GM12878 (cell line): ENCODE results near the gene CAND1. TPM values are rescaled to one million over a fixed set of nuclear protein-coding genes. Genes with fewer than 3 reads are reported as not detected.

Experiments
- ATAC-seq: fragments of 200-7000 bp; cut with Tn5 transposase; 3 replicates; pipeline ENCODE4 v1.9.1; 2020; ENCODE audit warnings: mild to moderate bottlenecking, moderate library complexity
- BruUV-seq: library from RNA; stranded (reverse); fragments of 400-500 nt; replicated peaks from 2 replicates; lab custom pipeline; 2021; lab: Mats Ljungman, UMichigan
- CTCF ChIA-PET: fragments of 300-600 bp; sonication (Branson Sonifier 250); formaldehyde crosslinking; extraction: SDS; loops from one replicate; lab custom pipeline; 2021; ENCODE audit warnings: inconsistent platforms; lab: Yijun Ruan, JAX
- POLR2A ChIA-PET: fragments of 350-600 bp; formaldehyde crosslinking; extraction: SDS; loops from one replicate; lab custom pipeline; 2021; ENCODE audit warnings: inconsistent platforms; lab: Charles Lee
- RAD21 ChIA-PET: fragments of 300-600 bp; sonication (Branson Sonifier 250); formaldehyde crosslinking; loops from one replicate; lab custom pipeline; 2023; ENCODE audit warnings: antibody characterized with exemption; ENCODE audit not compliant: unreplicated experiment; lab: Charles Lee
- SMC1A ChIA-PET: fragments of 300-600 bp; sonication (Branson Sonifier 250); formaldehyde crosslinking; loops from one replicate; lab custom pipeline; 2023; ENCODE audit not compliant: unreplicated experiment, uncharacterized antibody; lab: Charles Lee
- DNase-seq: peaks from one replicate; pipeline ENCODE4 v3.0.0-alpha.2; 2011; ENCODE audit warnings: low read depth, low spot score
- FAIRE-seq: peaks from 3 replicates; lab custom pipeline; 2011; peaks lifted over from hg19 to GRCh38; lab: Jason Lieb, UNC
- H2AFZ ChIP-seq: 2 replicates; pipeline ENCODE4 v1.6.0; 2011; ENCODE audit warnings: low read depth, low read length, control low read depth; ENCODE audit not compliant: control insufficient read depth
- H3K27ac ChIP-seq: 2 replicates; pipeline ENCODE4 v1.5.1; 2011; ENCODE audit warnings: control low read depth; ENCODE audit not compliant: control insufficient read depth, insufficient read depth
- H3K27me3 ChIP-seq, 2 experiments: replicated peaks in 1 of 2; 2 replicates each; pipeline versions ENCODE4 v1.6.0 to v1.6.1; 2011; ENCODE audit warnings: low read length in 1 of 2; ENCODE audit not compliant: control insufficient read depth in 2 of 2, insufficient read depth in 2 of 2
- H3K36me3 ChIP-seq, 2 experiments: 2 replicates each; pipeline ENCODE4 v1.5.1; 2011; ENCODE audit warnings: low read length in 1 of 2; ENCODE audit not compliant: control insufficient read depth in 2 of 2, insufficient read depth in 2 of 2
- H3K4me1 ChIP-seq: 2 replicates; pipeline ENCODE4 v1.6.1; 2011; ENCODE audit warnings: mild to moderate bottlenecking, low read length, moderate library complexity, mixed read lengths; ENCODE audit not compliant: control insufficient read depth, insufficient read depth
- H3K4me2 ChIP-seq: 2 replicates; pipeline ENCODE4 v1.6.0; 2011; ENCODE audit warnings: control low read depth; ENCODE audit not compliant: control insufficient read depth, insufficient read depth
- H3K4me3 ChIP-seq: fragments of 200-600 bp; sonication (generic); 2 replicates; pipeline ENCODE4 v1.5.1; 2016
- H3K79me2 ChIP-seq: 2 replicates; pipeline ENCODE4 v1.6.0; 2011; ENCODE audit warnings: low read length; ENCODE audit not compliant: control insufficient read depth, insufficient read depth
- H3K9ac ChIP-seq: 2 replicates; pipeline ENCODE4 v1.8.0; 2011; ENCODE audit warnings: low read length, control low read depth, mixed read lengths; ENCODE audit not compliant: control insufficient read depth, insufficient read depth
- H3K9me3 ChIP-seq: replicated peaks from 3 replicates; pipeline ENCODE4 v1.5.1; 2011; ENCODE audit warnings: mild to moderate bottlenecking, low read length; ENCODE audit not compliant: control insufficient read depth, insufficient read depth
- H4K20me1 ChIP-seq: 2 replicates; pipeline ENCODE4 v1.6.0; 2011; ENCODE audit not compliant: control insufficient read depth, insufficient read depth
- DPF2 ChIP-seq: fragments of 450-650 bp; IDR thresholded peaks from 2 replicates; pipeline ENCODE4 v1.6.1; 2017; ENCODE audit warnings: mild to moderate bottlenecking
- EP300 ChIP-seq, 2 experiments: fragments of 150-350 bp in 1 of 2; IDR thresholded peaks; 2 replicates each; pipeline ENCODE4 v1.6.1; 2011 to 2012; ENCODE audit warnings: low read depth in 2 of 2, low read length in 2 of 2, borderline replicate concordance in 1 of 2, improper control_type of control experiment in 1 of 2, inconsistent platforms in 1 of 2; ENCODE audit not compliant: control insufficient read depth in 1 of 2
- FOXM1 ChIP-seq: IDR thresholded peaks from 2 replicates; pipeline ENCODE4 v1.6.1; 2012; ENCODE audit warnings: low read depth, mild to moderate bottlenecking, inconsistent platforms, low read length, moderate library complexity
- IKZF1 ChIP-seq: fragments of 450-650 bp; conservative IDR thresholded peaks from 2 replicates; pipeline ENCODE4 v1.6.1; 2017; ENCODE audit warnings: antibody characterized with exemption, mild to moderate bottlenecking
- MLLT1 ChIP-seq: fragments of 450-650 bp; IDR thresholded peaks from 2 replicates; pipeline ENCODE4 v1.6.1; 2016; ENCODE audit warnings: mild to moderate bottlenecking
- NBN ChIP-seq: fragments of 450-650 bp; IDR thresholded peaks from 2 replicates; pipeline ENCODE4 v1.6.1; 2016
- WGBS: methylation state at CpG from one replicate; pipeline ENCODE4 v1.1.6; 2016; ENCODE audit warnings: low lambda C conversion rate; ENCODE audit not compliant: insufficient replicate concordance, insufficient coverage; ENCODE audit errors: missing lambda C conversion rate; 5-methylcytosine and 5-hydroxymethylcytosine counted together
- in situ Hi-C: fragments of 300-500 bp; cut with MboI; formaldehyde crosslinking; loops from 9 replicates; pipeline ENCODE4 v1.14.3; 2018; ENCODE audit warnings: mixed read lengths
- intact Hi-C: fragments of 100-400 bp; cut with micrococcal nuclease; formaldehyde crosslinking; loops from one replicate; pipeline ENCODE4 v1.14.2; 2022; ENCODE audit not compliant: unreplicated experiment
- polyA plus RNA-seq, 11 experiments: library from polyadenylated mRNA; depleted of rRNA in 4 of 11; unstranded in 6 of 11; stranded (reverse) in 5 of 11; fragments of >200 nt; fragmentation: Nextera tagmentation in 4 of 11; fragmentation: Illumina TruSeq in 1 of 11; extraction: Ambion mirVana in 4 of 11; extraction: Trizol in 1 of 11; gene quantifications; 1 replicate in 1 of 11; 2 replicates in 10 of 11; pipeline versions ENCODE4 v1.2.1 to v1.2.3, GENCODE V29; 2011 to 2016; ENCODE audit warnings: inconsistent platforms in 2 of 11, missing spikeins in 2 of 11, low read depth in 1 of 11
- total RNA-seq, 4 experiments: library from RNA; depleted of rRNA in 3 of 4; stranded (reverse); fragments of >200 nt in 3 of 4; fragmentation: Illumina TruSeq in 1 of 4; extraction: Trizol in 1 of 4; gene quantifications; 2 replicates each; pipeline versions ENCODE4 v1.2.1 to v1.2.3, GENCODE V29; 2013 to 2021

The CAND1 gene
- total and polyA plus RNA-seq, 10 of the 15 experiments (the other 5 are each of a cell fraction or from before 2014, with no cell fraction given): 34.5 to 213 (median 96.0) TPM

GRCh38 chr12:67237231-67237630 lies 31.9 kb upstream of the CAND1 start (continued):
- no peak for TF ChIP-seq MLLT1
- no peak for TF ChIP-seq FOXM1
- no peak for TF ChIP-seq DPF2
- TF ChIP-seq, all 136 proteins: peak for 0

- no peak overlapping the region for H2AFZ ChIP-seq
- SMC1A ChIA-PET: interaction anchor here (0.7 to 1.8 kb wide), 3 partner anchors 12 to 75 kb away, joined by 3 to 5 read pairs (median 3); no protein-coding TSS in a partner anchor
- DNase-seq (no peak), ATAC-seq (no peak), FAIRE-seq (no peak)
- no peak overlapping the region for H3K4me2 ChIP-seq
- no peak overlapping the region for H3K9ac ChIP-seq
- no peak overlapping the region for H3K4me3 ChIP-seq
- intact Hi-C loops: no loop called here
- H3K36me3 ChIP-seq: no peaks in the 10 kb centered on the region
- no peaks in the 10 kb centered on the region for H3K4me1 ChIP-seq
- WGBS: 50% methylated on average over 2 of the region's 2 CpGs
- RAD21 ChIA-PET: no interaction called here
- POLR2A ChIA-PET: no interaction called here
- no peaks in the 10 kb centered on the region for H3K27me3 ChIP-seq
- no TSS peak for BruUV-seq
- no peaks in the 10 kb centered on the region for H3K79me2 ChIP-seq
- no peak for TF ChIP-seq IKZF1
- no peak for TF ChIP-seq EP300 (IDR thresholded peaks at IDR 0.05; ENCODE audit: borderline replicate concordance in 1 of 2, control insufficient read depth in 1 of 2, low read depth in 2 of 2, low read length in 2 of 2)
- TF ChIP-seq NBN: no peak
- CTCF ChIA-PET: no interaction called here
- in situ Hi-C loops: no loop called here
- no peaks in the 10 kb centered on the region for H4K20me1 ChIP-seq
- H3K9me3 ChIP-seq: no peaks in the 10 kb centered on the region
- H3K27ac ChIP-seq: no peak overlapping the region
Measured at GRCh38 chr12:67239061-67239460, 30.1 kb upstream of the CAND1 start.
